Kidney epithelial cell (primary cell): Measurements from ENCODE around the gene HSF2BP. TPM values are rescaled to one million over a fixed set of nuclear protein-coding genes. Genes with fewer than 3 reads are reported as not detected.

Source experiments
- DNase-seq: peaks from one replicate; pipeline ENCODE4 v3.0.0-alpha.2; 2010; ENCODE audit warnings: low read depth
- H3K27me3 ChIP-seq: 2 replicates; pipeline ENCODE4 v1.6.0; 2011; ENCODE audit warnings: low read length; ENCODE audit not compliant: control insufficient read depth, insufficient read depth
- H3K36me3 ChIP-seq: 2 replicates; pipeline ENCODE4 v1.5.1; 2011; ENCODE audit warnings: low read length; ENCODE audit not compliant: control insufficient read depth, insufficient read depth
- H3K4me3 ChIP-seq: 2 replicates; pipeline ENCODE4 v1.5.1; 2011; ENCODE audit warnings: low read depth, mild to moderate bottlenecking, control low read depth, low read length
- total RNA-seq: library from RNA; depleted of rRNA; stranded (reverse); fragments of >200 nt; gene quantifications from 2 replicates; pipeline ENCODE4 v1.2.3, GENCODE V29; 2015
- TF ChIP-seq, protein P1 (sequence below): IDR thresholded peaks from 2 replicates; pipeline ENCODE4 v1.5.1; 2011; ENCODE audit warnings: mild to moderate bottlenecking, moderate library complexity, low read length, control low read depth, inconsistent platforms; ENCODE audit not compliant: insufficient read depth, poor library complexity, severe bottlenecking

Gene HSF2BP
- 3.4 and 3.5 TPM in 2 replicates for total RNA-seq

GRCh38 chr21:43659136-43660000 is at the start of gene HSF2BP, which contains the start of gene RRP1B:
Gene HSF2BP, minus strand, starts transcription at chr21:43659488. Its CDS starts 1,392 bp downstream, at chr21:43658096.
Gene RRP1B, plus strand, starts transcription at chr21:43659560. Its CDS starts 105 bp downstream, at chr21:43659665.
- no peaks in the 10 kb centered on the region for H3K36me3 ChIP-seq
- no peak for DNase-seq
- H3K4me3 ChIP-seq: peak within 1 kb of the TSS; percentile 98
- H3K27me3 ChIP-seq: no peaks in the 10 kb centered on the region
- TF ChIP-seq, protein P1, sequence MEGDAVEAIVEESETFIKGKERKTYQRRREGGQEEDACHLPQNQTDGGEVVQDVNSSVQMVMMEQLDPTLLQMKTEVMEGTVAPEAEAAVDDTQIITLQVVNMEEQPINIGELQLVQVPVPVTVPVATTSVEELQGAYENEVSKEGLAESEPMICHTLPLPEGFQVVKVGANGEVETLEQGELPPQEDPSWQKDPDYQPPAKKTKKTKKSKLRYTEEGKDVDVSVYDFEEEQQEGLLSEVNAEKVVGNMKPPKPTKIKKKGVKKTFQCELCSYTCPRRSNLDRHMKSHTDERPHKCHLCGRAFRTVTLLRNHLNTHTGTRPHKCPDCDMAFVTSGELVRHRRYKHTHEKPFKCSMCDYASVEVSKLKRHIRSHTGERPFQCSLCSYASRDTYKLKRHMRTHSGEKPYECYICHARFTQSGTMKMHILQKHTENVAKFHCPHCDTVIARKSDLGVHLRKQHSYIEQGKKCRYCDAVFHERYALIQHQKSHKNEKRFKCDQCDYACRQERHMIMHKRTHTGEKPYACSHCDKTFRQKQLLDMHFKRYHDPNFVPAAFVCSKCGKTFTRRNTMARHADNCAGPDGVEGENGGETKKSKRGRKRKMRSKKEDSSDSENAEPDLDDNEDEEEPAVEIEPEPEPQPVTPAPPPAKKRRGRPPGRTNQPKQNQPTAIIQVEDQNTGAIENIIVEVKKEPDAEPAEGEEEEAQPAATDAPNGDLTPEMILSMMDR: no peak

- no peak for DNase-seq
- Histone ChIP-seq H3K4me3 (no peak overlapping the region), H3K36me3 (no peaks in the 10 kb centered on the region), H3K27me3 (no peaks in the 10 kb centered on the region)
- TF ChIP-seq, protein P1: no peak
Observed at GRCh38 chr21:43708745-43709381, 49.6 kb upstream of the HSF2BP start.

DNA sequence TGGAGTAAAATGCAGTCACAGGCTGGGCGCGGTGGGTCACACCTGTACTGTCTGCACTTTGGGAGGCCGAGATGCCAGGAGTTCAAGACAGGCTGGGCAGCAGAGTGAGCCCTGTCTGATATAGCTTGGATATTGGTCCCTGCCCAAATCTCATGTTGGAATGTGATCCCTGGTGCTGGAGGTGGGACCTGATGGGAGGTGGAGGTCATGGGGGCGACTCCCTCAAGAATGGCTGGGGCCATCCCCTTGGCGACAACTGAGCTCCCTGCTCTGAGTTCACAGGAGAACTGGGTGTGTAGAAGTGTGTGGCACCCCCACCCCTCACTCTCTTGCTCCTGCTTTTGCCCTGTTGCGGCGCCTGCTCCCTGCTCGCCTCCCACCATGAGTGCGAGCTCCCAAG is 48.2 kb upstream of the HSF2BP start:
- H3K4me3 ChIP-seq: no peak overlapping the region
- H3K27me3 ChIP-seq: no peaks in the 10 kb centered on the region
- TF ChIP-seq, protein P1: no peak
- H3K36me3 ChIP-seq: no peaks in the 10 kb centered on the region
- DNase-seq: no peak

DNA sequence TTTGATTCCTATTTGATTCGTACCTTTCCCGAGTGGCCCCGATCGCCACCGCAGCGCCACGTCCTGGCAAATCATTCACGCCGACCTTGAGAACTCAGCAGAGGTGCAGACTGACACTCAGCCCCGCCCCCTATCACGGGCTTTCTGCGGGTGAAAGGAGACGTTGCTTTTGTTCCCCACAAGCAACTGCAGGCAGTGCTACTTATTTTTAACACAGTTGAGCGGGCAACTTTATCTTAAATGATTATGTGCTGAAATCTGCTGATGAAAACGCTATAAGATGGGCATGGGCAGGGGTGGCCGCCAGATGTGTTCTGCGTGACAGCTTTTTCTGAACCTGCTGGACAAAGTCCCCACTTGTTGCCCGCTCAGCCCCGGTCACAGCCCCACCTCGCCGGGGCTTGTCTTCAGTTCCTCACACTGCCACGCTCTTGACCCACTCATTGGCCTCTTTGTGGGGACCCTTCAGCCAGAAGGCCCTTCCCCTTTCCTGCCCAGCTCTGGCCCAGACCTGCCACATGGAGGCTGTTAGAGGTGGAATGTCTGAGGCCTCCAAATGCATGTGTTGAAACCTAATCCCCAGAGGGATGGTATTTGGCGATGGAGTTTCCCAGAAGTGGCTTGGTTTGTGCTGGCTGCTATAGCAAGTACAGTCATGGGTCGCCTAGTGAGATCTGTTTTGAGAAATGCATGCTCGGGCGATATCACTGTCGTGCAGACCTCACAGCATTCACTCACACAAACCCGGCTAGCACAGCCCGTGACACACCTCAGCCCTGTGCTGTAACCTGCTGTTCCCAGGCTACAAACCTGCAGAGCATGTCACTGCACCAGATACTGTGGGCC is 44.0 kb upstream of the HSF2BP start:
- no peak for DNase-seq
- no peaks in the 10 kb centered on the region for H3K27me3 ChIP-seq
- no peak overlapping the region for H3K4me3 ChIP-seq
- TF ChIP-seq, protein P1: no peak
- no peaks in the 10 kb centered on the region for H3K36me3 ChIP-seq

DNA sequence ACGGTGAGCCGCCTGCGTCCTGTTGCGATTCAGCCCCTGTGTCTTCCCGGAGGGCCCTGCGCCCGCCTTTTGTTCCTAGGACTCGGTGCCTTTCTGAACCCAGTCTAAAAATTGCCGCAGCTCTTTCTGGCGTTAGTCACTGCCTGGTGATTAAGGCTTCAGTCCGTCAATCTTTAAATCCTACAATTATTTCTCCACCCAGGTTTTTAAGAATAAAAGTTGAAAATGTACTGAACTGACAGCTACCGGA is 43.4 kb upstream of the HSF2BP start:
- no peak for DNase-seq
- TF ChIP-seq, protein P1: no peak
- Histone ChIP-seq H3K27me3 (no peaks in the 10 kb centered on the region), H3K36me3 (no peaks in the 10 kb centered on the region), H3K4me3 (no peak overlapping the region)
